ENCODE data around the gene RPTOR. TPM values are rescaled to one million over a fixed set of nuclear protein-coding genes. Genes with fewer than 3 reads are reported as not detected.

The RPTOR gene
- total RNA-seq, 1 experiment from 2014 or later, result 66.7 TPM

DNA sequence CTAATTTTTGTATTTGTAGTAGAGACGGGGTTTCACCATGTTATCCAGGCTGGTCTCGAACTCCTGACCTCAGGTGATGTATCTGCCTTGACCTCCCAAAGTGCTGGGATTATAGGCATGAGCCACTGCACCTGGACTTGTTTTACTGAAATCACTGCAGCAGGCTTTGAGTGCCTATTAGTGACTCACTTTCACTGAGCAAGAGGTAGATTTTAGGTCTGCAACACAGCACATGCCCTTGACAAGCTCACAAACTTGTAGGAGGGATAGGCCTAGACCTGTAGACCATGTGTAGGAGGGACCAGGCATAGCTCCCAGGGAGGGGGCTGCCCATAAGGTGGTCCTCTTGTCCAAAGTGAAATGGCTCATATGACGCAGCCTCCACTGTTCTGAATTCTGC is 27.0 kb upstream of the RPTOR start:
- Mint-ChIP-seq H3K4me3 (ENCODE audit: unreplicated experiment) (no peak overlapping the region), H3K27me3 (ENCODE audit: insufficient read depth, unreplicated experiment) (peaks cover 9% of the 10 kb centered on the region)
- no peaks in the 10 kb centered on the region for H3K4me1 ChIP-seq

DNA sequence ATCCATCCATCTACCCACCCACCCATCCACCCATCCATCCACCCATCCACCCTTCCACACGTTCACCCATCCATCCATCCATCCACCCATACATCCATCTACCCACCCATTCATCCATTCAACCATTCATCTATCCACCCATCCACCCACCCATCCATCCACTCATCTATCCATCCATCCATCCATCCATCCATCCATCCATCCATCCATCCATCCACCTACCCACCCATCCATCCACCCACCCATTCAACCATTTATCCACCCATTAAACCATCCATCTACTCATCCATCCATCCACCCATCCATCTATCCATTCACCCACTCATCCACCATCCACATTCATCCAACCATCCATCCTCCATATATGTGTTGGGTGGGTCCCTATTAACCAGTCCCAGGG is 26.2 kb upstream of the RPTOR start:
- H3K27me3 ChIP-seq (replicated peaks; ENCODE audit: control insufficient read depth, insufficient read depth, low read length), result no peaks in the 10 kb centered on the region; the same call in 1 of the 2 replicates
- Mint-ChIP-seq H3K4me3 (ENCODE audit: unreplicated experiment) (no peak overlapping the region), H3K27me3 (ENCODE audit: insufficient read depth, unreplicated experiment) (peaks cover 9% of the 10 kb centered on the region), H3K27ac (ENCODE audit: unreplicated experiment) (no peak overlapping the region), H3K9me3 (ENCODE audit: unreplicated experiment) (no peaks in the 10 kb centered on the region), H3K4me1 (ENCODE audit: low read depth, unreplicated experiment) (no peaks in the 10 kb centered on the region), H3K36me3 (ENCODE audit: insufficient read depth, unreplicated experiment) (no peaks in the 10 kb centered on the region)
- TF ChIP-seq, protein P1, sequence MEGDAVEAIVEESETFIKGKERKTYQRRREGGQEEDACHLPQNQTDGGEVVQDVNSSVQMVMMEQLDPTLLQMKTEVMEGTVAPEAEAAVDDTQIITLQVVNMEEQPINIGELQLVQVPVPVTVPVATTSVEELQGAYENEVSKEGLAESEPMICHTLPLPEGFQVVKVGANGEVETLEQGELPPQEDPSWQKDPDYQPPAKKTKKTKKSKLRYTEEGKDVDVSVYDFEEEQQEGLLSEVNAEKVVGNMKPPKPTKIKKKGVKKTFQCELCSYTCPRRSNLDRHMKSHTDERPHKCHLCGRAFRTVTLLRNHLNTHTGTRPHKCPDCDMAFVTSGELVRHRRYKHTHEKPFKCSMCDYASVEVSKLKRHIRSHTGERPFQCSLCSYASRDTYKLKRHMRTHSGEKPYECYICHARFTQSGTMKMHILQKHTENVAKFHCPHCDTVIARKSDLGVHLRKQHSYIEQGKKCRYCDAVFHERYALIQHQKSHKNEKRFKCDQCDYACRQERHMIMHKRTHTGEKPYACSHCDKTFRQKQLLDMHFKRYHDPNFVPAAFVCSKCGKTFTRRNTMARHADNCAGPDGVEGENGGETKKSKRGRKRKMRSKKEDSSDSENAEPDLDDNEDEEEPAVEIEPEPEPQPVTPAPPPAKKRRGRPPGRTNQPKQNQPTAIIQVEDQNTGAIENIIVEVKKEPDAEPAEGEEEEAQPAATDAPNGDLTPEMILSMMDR (IDR thresholded peaks at IDR 0.05; ENCODE audit: insufficient read depth in 1 of 2, low read depth in 1 of 2, low read length in 1 of 2, severe bottlenecking in 1 of 2, unreplicated experiment in 1 of 2), result no peak
- no peak for DNase-seq
- no TSS peak for BruUV-seq (replicated peaks)
- intact Hi-C loops (cut with micrococcal nuclease; ENCODE audit: unreplicated experiment), result no loop called here
- H3K4me1 ChIP-seq, result no peaks in the 10 kb centered on the region
- H3K4me3 ChIP-seq (ENCODE audit: low read depth, low read length), result no peak overlapping the region
- CTCF ChIA-PET, result no interaction called here
- H3K9me3 ChIP-seq, result peaks cover 5% of the 10 kb centered on the region; the same call in 1 of the 2 replicates
- POLR2A ChIA-PET, result no interaction called here
- no peaks in the 10 kb centered on the region for H3K36me3 ChIP-seq (ENCODE audit: control insufficient read depth, insufficient read depth, low read length)

More for the DNA sequence above, 27.0 kb upstream of the RPTOR start:
- Histone ChIP-seq H3K36me3 (ENCODE audit: control insufficient read depth, insufficient read depth, low read length) (no peaks in the 10 kb centered on the region), H3K4me3 (ENCODE audit: low read depth, low read length) (no peak overlapping the region), H3K27me3 (replicated peaks; ENCODE audit: control insufficient read depth, insufficient read depth, low read length) (no peaks in the 10 kb centered on the region; the same call in 1 of the 2 replicates), H3K9me3 (no peaks in the 10 kb centered on the region)
- Mint-ChIP-seq H3K4me1 (ENCODE audit: low read depth, unreplicated experiment) (no peaks in the 10 kb centered on the region), H3K36me3 (ENCODE audit: insufficient read depth, unreplicated experiment) (no peaks in the 10 kb centered on the region), H3K27ac (ENCODE audit: unreplicated experiment) (no peak overlapping the region), H3K9me3 (ENCODE audit: unreplicated experiment) (no peaks in the 10 kb centered on the region)
- DNase-seq, result no peak
- TF ChIP-seq, protein P1 (IDR thresholded peaks at IDR 0.05; ENCODE audit: insufficient read depth in 1 of 2, low read depth in 1 of 2, low read length in 1 of 2, severe bottlenecking in 1 of 2, unreplicated experiment in 1 of 2), result no peak
- CTCF ChIA-PET, result no interaction called here
- intact Hi-C loops (cut with micrococcal nuclease; ENCODE audit: unreplicated experiment), result no loop called here
- BruUV-seq (replicated peaks), result no TSS peak
- POLR2A ChIA-PET, result no interaction called here

DNA sequence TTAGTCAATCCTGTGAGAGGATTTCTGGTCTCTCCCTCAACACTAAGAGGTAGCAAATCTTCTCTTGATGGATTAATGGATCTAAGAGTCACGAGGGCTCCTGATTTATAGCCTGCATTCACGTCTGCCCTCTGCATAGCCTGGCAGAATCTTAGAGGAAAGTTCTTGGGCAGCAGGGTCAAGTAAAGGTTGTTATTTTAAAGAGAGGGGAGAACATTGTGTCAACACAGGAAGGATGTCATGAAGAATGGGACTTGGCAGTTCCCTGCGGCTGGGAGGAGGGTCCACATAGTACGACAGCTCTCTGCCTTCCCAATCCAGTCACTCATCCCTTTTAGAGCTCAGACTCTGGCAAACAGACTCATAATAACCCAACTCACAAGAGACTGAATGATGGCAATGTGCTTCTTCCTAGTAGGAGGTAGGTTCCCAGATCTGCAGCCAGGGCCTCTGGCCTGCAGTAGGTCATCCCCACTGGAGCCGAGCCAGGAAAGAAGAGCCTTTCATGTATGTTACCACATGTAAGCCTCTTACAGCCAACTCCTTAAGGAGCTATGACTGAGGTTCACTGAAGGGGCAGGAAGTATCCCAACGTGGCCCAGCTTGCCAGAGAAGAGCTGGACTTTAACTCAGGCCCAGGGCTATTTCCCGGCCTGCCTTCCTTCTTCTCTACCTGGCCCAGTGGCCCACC is 25.4 kb upstream of the RPTOR start:
- H3K4me3 ChIP-seq (ENCODE audit: low read depth, low read length), result no peak overlapping the region
- BruUV-seq (replicated peaks), result no TSS peak
- intact Hi-C loops (cut with micrococcal nuclease; ENCODE audit: unreplicated experiment), result no loop called here
- no peaks in the 10 kb centered on the region for H3K36me3 Mint-ChIP-seq (ENCODE audit: insufficient read depth, unreplicated experiment)
- H3K4me1 ChIP-seq, result no peaks in the 10 kb centered on the region
- CTCF ChIA-PET, result no interaction called here
- no peak overlapping the region for H3K4me3 Mint-ChIP-seq (ENCODE audit: unreplicated experiment)
- no peak overlapping the region for H3K27ac Mint-ChIP-seq (ENCODE audit: unreplicated experiment)
- POLR2A ChIA-PET, result no interaction called here
- H3K9me3 ChIP-seq, result peaks cover 5% of the 10 kb centered on the region; the same call in 1 of the 2 replicates
- H3K9me3 Mint-ChIP-seq (ENCODE audit: unreplicated experiment), result no peaks in the 10 kb centered on the region
- TF ChIP-seq, protein P1 (IDR thresholded peaks at IDR 0.05; ENCODE audit: insufficient read depth in 1 of 2, low read depth in 1 of 2, low read length in 1 of 2, severe bottlenecking in 1 of 2, unreplicated experiment in 1 of 2), result no peak
- H3K4me1 Mint-ChIP-seq (ENCODE audit: low read depth, unreplicated experiment), result no peaks in the 10 kb centered on the region
- H3K27me3 Mint-ChIP-seq (ENCODE audit: insufficient read depth, unreplicated experiment), result peaks cover 9% of the 10 kb centered on the region
- H3K27me3 ChIP-seq (replicated peaks; ENCODE audit: control insufficient read depth, insufficient read depth, low read length), result no peaks in the 10 kb centered on the region; the same call in 1 of the 2 replicates
- no peaks in the 10 kb centered on the region for H3K36me3 ChIP-seq (ENCODE audit: control insufficient read depth, insufficient read depth, low read length)
- no peak for DNase-seq
